ENCODE data around the gene ENG.
A peak's percentile ranks its signal among the peaks of the same experiment; 100 is the strongest.

ENG gene

GRCh38 chr9:127833555-127833954, 20.9 kb downstream of the ENG start:
- Histone ChIP-seq H3K4me3 (ENCODE audit: low read depth, low read length) (no peak overlapping the region), H3K36me3 (no peaks in the 10 kb centered on the region), H3K27me3 (ENCODE audit: insufficient read depth, low read depth, severe bottlenecking) (no peaks in the 10 kb centered on the region), H3K27ac (no peak overlapping the region), H3K9me3 (ENCODE audit: severe bottlenecking) (peaks cover 2% of the 10 kb centered on the region)
- TF ChIP-seq CTCF (IDR thresholded peaks at IDR 0.05; ENCODE audit: low read depth, low read length) = no peak
- DNase-seq = no peak

DNA sequence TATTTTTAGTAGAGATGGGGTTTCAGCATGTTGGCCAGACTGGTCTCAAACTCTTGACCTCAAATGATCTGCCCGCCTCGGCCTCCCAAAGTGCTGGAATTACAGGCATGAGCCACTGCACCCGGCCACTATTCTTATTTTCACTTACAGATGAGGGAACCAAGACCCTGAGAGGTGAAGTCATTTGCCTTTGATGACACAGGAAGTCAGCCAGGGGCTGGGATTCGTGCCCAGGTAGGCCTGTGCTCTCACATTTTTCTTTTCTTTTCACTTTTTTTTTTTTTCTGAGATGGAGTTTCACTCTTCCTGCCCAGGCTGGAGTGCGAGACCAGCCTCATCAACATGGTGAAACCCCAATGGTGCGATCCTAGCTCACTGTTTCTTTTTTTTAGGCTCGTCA, 22.2 kb downstream of the ENG start:
- no peaks in the 10 kb centered on the region for H3K36me3 ChIP-seq
- no peak for TF ChIP-seq CTCF (IDR thresholded peaks at IDR 0.05; ENCODE audit: low read depth, low read length)
- peaks cover 2% of the 10 kb centered on the region for H3K9me3 ChIP-seq (ENCODE audit: severe bottlenecking)
- no peak overlapping the region for H3K27ac ChIP-seq
- no peak for DNase-seq
- no peaks in the 10 kb centered on the region for H3K27me3 ChIP-seq (ENCODE audit: insufficient read depth, low read depth, severe bottlenecking)
- no peak overlapping the region for H3K4me3 ChIP-seq (ENCODE audit: low read depth, low read length)

GRCh38 chr9:127829205-127829906, 25.1 kb downstream of the ENG start:
- no peak for DNase-seq
- no peak overlapping the region for H3K4me3 ChIP-seq (ENCODE audit: low read depth, low read length)
- H3K27ac ChIP-seq = no peak overlapping the region
- no peaks in the 10 kb centered on the region; the same call in 1 of the 2 replicates for H3K36me3 ChIP-seq
- no peak for TF ChIP-seq CTCF (IDR thresholded peaks at IDR 0.05; ENCODE audit: low read depth, low read length)
- peaks cover 2% of the 10 kb centered on the region for H3K9me3 ChIP-seq (ENCODE audit: severe bottlenecking)
- no peaks in the 10 kb centered on the region for H3K27me3 ChIP-seq (ENCODE audit: insufficient read depth, low read depth, severe bottlenecking)

DNA sequence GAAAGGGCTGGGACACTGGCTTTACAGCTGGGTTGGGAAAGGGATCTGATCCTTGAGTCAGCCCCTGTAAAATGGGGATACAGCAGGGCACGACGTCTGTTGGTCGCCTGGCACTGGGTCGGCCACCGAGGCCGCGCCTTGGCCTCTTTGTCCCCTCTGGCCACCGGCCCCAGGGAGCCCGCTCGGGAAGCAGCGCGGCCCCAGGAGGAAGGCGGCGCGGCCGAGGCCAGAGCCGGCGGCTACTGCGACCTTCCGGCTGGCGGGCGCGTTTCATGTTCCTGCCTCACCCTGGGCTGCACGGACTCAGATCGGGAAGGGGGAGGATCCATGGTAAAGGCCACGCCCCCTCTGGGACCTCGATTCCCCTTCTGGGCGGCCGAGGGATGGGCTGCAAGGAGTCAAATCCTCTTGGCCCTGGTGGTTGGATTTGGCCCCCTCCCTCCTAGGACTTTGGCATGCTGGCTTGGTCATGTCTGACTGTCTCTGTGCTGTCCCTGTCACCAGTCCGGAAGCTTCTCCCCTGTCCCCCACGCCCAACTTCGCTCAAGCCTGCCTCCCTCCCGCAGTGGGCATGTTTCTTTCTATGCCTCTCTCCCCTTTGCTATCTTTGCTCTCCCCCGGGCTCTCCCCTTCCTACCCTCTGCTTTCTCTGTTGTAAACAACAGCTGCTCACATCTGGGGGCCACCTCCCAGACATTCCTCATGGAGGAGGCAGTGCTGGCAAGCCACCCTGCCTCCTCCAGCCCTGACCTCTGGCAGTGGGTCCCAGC, 26.0 kb downstream of the ENG start:
- no peak for DNase-seq
- Histone ChIP-seq H3K27ac (no peak overlapping the region), H3K36me3 (peaks cover 5% of the 10 kb centered on the region), H3K27me3 (ENCODE audit: insufficient read depth, low read depth, severe bottlenecking) (no peaks in the 10 kb centered on the region), H3K9me3 (ENCODE audit: severe bottlenecking) (no peaks in the 10 kb centered on the region), H3K4me3 (ENCODE audit: low read depth, low read length) (no peak overlapping the region)
- no peak for TF ChIP-seq CTCF (IDR thresholded peaks at IDR 0.05; ENCODE audit: low read depth, low read length)

GRCh38 chr9:127826253-127826913, 28.1 kb downstream of the ENG start:
- Histone ChIP-seq H3K9me3 (ENCODE audit: severe bottlenecking) (no peaks in the 10 kb centered on the region), H3K27me3 (ENCODE audit: insufficient read depth, low read depth, severe bottlenecking) (no peaks in the 10 kb centered on the region), H3K27ac (peak overlapping the region; percentile 18), H3K36me3 (peaks cover 5% of the 10 kb centered on the region), H3K4me3 (ENCODE audit: low read depth, low read length) (no peak overlapping the region)
- TF ChIP-seq CTCF (IDR thresholded peaks at IDR 0.05; ENCODE audit: low read depth, low read length) = no peak
- no peak for DNase-seq

All from WERI-Rb-1 (cell line).